NB4 (cell line): ENCODE data around the gene PRR15L.
"Not testable (repeated sequence)": the region's sequence is repeated elsewhere in the genome, so short reads cannot be mapped to it uniquely, and the experiment has no call there.

Source experiments
- DNase-seq: peaks from one replicate; pipeline ENCODE4 v3.0.0; 2010; ENCODE audit warnings: low read depth
- H3K4me3 ChIP-seq: one replicate; pipeline ENCODE4 v1.5.1; 2011; ENCODE audit warnings: mild to moderate bottlenecking, low read depth, low read length, moderate library complexity
- CTCF ChIP-seq: IDR thresholded peaks from one replicate; pipeline ENCODE4 v1.5.1; 2012; ENCODE audit warnings: low read depth, low read length
- MAX ChIP-seq: IDR thresholded peaks from 2 replicates; pipeline ENCODE4 v1.6.1; 2011; ENCODE audit warnings: low read depth, low read length
- MYC ChIP-seq: IDR thresholded peaks from 2 replicates; pipeline ENCODE4 v1.6.1; 2011; ENCODE audit warnings: low read depth, low read length
- POLR2A ChIP-seq: IDR thresholded peaks from 2 replicates; pipeline ENCODE4 v1.6.1; 2011; ENCODE audit warnings: mild to moderate bottlenecking; ENCODE audit not compliant: insufficient read length; ENCODE audit errors: extremely low read depth

The PRR15L gene

DNA sequence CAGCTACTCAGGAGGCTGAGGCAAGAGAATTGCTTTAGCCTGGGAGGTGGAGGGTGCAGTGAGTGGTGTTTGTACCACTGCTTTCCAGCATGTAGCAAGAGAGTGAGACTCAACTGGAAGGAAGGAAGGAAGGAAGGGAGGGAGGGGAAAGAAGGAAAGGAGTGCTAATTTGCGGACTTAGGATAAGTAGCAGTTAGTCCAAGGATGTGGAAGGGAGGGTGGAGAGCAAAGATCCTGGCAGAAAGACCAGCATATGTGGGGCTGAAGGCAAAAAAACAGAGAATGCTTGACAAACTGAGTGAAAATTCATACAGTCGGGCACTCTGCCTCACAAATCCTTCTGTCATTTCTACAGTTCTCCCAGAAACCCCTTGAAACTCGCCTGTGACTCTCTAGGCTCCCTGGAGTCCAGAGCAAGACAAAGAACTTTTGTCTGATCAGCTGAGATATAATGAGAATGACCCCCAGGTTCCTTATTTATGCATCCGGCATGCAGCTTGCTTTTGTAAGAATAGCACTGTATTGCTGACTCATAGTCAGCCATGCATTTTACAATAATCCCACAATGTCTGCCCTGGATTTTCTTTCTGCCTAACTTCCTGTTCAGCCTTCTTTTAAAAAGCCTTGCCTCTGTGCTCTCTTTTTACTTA lies 44.7 kb upstream of the PRR15L start:
- H3K4me3 ChIP-seq: peak overlapping the region; percentile 30
- peak; percentile 39; the same call in 1 of the 2 replicates for TF ChIP-seq MAX
- peak; percentile 76 for TF ChIP-seq MYC
- no peak for TF ChIP-seq CTCF
- TF ChIP-seq POLR2A: no peak
- peak; percentile 90 for DNase-seq

- not testable (repeated sequence) for H3K4me3 ChIP-seq, DNase-seq
These were observed 44.0 kb upstream of the PRR15L start for GRCh38 chr17:48001657-48002056.

GRCh38 chr17:48001197-48001596 lies 43.5 kb upstream of the PRR15L start:
- TF ChIP-seq POLR2A (no peak), MAX (no peak), MYC (no peak), CTCF (no peak)
- no peak overlapping the region for H3K4me3 ChIP-seq
- no peak for DNase-seq

- DNase-seq: peak; percentile 49
- H3K4me3 ChIP-seq: no peak overlapping the region
- TF ChIP-seq POLR2A (no peak), MYC (no peak), CTCF (no peak), MAX (no peak)
These were observed 41.9 kb upstream of the PRR15L start for GRCh38 chr17:47999582-47999981.

DNA sequence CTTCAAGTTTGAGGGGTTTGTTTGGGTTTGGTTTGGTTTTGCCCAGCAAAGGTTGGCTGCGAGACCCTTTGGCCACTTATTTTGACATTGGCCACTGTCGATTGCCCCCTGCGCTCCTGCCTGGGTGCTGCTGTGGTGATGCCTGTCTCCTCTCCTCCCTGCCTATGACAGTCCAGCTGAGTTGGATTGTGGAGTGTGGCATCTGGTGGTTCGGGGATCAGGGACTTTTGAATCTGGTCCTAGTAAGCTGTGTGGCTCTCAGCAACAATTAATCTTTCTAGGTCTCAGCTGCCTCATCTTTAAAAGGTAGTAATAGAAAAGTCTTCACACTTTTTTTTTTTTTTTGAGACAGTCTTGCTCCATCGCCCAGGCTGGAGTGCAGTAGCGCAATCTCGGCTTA lies 40.4 kb upstream of the PRR15L start:
- DNase-seq: no peak
- no peak for TF ChIP-seq CTCF
- TF ChIP-seq MYC: no peak
- no peak for TF ChIP-seq MAX
- no peak for TF ChIP-seq POLR2A
- no peak overlapping the region for H3K4me3 ChIP-seq

DNA sequence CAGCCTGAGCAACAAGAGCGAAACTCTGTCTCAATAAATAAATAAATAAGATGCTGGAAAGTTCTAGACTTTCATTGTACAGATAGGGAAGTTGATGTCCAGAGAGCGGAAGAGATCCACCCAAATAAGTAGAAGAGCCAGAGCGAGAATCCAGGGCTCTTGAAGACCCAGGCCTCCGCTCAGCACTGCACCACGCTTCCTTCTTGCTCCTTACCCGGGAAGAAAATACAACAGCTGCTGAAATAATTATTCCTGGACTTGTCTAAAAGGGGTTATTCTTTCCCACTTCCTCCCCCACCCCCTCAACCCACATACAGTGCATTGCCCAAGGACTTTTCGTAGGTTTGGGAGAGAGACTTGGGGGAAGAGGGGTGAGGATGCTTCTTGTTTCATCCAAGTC lies 39.9 kb upstream of the PRR15L start:
- no peak for TF ChIP-seq MAX
- no peak for TF ChIP-seq POLR2A
- no peak for TF ChIP-seq MYC
- TF ChIP-seq CTCF: no peak
- H3K4me3 ChIP-seq: no peak overlapping the region

More for the DNA sequence above, 39.9 kb upstream of the PRR15L start:
- no peak for DNase-seq
